Tibial nerve (tissue), 4 donors: Measurements from ENCODE around the gene XIRP1. TPM values are rescaled to one million over a fixed set of nuclear protein-coding genes. Genes with fewer than 3 reads are reported as not detected.

Experiments used
- DNase-seq, 2 donors: peaks; one replicate each; pipeline ENCODE4 v3.0.0-alpha.2; 2019; ENCODE audit warnings: low spot score in 2 of 2
- H3K27ac ChIP-seq, 4 donors: fragments of 200-600 bp; sonication (generic) in 3 of 4; one replicate each; pipeline ENCODE4 v1.5.1; 2017 to 2019; ENCODE audit warnings: mild to moderate bottlenecking in 1 of 4
- H3K27me3 ChIP-seq, 2 donors: fragments of 200-600 bp; sonication (generic) in 1 of 2; one replicate each; pipeline versions ENCODE4 v1.5.1 to v1.6.0; 2017 to 2019
- H3K36me3 ChIP-seq, 3 donors: fragments of 200-600 bp; sonication (generic); one replicate each; pipeline ENCODE4 v1.5.1; 2018 to 2019
- H3K4me1 ChIP-seq, 4 donors: fragments of 200-600 bp; sonication (generic) in 3 of 4; one replicate each; pipeline ENCODE4 v1.5.1; 2017 to 2019
- H3K4me3 ChIP-seq, 4 donors: fragments of 200-600 bp; sonication (generic) in 3 of 4; one replicate each; pipeline ENCODE4 v1.5.1; 2017 to 2019; ENCODE audit warnings: mild to moderate bottlenecking in 1 of 4, moderate library complexity in 1 of 4
- H3K9me3 ChIP-seq, 4 donors: fragments of 200-600 bp; sonication (generic) in 3 of 4; one replicate each; pipeline ENCODE4 v1.5.1; 2017 to 2019
- CTCF ChIP-seq, 5 experiments: fragments of 200-600 bp in 3 of 5; fragments of 450-650 bp in 2 of 5; sonication (generic) in 3 of 5; IDR thresholded peaks; one replicate each; pipeline ENCODE4 v1.5.1; 2016 to 2019; ENCODE audit warnings: antibody characterized with exemption in 5 of 5, mild to moderate bottlenecking in 3 of 5, moderate library complexity in 2 of 5
- EP300 ChIP-seq, 2 donors: sonication (generic); formaldehyde crosslinking; IDR thresholded peaks; one replicate each; pipeline ENCODE4 v1.6.1; 2017; ENCODE audit warnings: antibody characterized with exemption in 2 of 2, mild to moderate bottlenecking in 1 of 2
- POLR2A ChIP-seq, 2 donors: fragments of 450-650 bp; IDR thresholded peaks; one replicate each; pipeline ENCODE4 v1.6.1; 2017; ENCODE audit warnings: antibody characterized with exemption in 2 of 2, mild to moderate bottlenecking in 2 of 2, moderate library complexity in 2 of 2
- WGBS, 2 donors: methylation state at CpG; one replicate each; pipeline ENCODE4 v1.1.5; 2018; 5-methylcytosine and 5-hydroxymethylcytosine counted together
- total RNA-seq, 4 donors: library from RNA; depleted of rRNA; stranded (reverse); fragments of >200 nt; gene quantifications; one replicate each; pipeline ENCODE4 v1.1.0, GENCODE V29; 2016

Gene XIRP1
- total RNA-seq, 4 donors from 2014 or later: not detected

- no peak for TF ChIP-seq POLR2A (IDR thresholded peaks at IDR 0.05)
- no peak for TF ChIP-seq EP300 (IDR thresholded peaks at IDR 0.05)
- no peak for TF ChIP-seq CTCF (IDR thresholded peaks at IDR 0.05)
- DNase-seq: no peak
- WGBS, 2 donors: 61 to 62% methylated on average over 5 of the region's 5 CpGs
- Histone ChIP-seq H3K9me3 (no peaks in the 10 kb centered on the region), H3K27ac (no peak overlapping the region), H3K4me1 (peaks cover 0 to 9% (median 0%) of the 10 kb centered on the region in 4 donors), H3K27me3 (no peaks in the 10 kb centered on the region), H3K4me3 (no peak overlapping the region), H3K36me3 (no peaks in the 10 kb centered on the region)
These were observed 34.2 kb downstream of the XIRP1 start for GRCh38 chr3:39158148-39158715.

- Histone ChIP-seq H3K27me3 (no peaks in the 10 kb centered on the region), H3K36me3 (no peaks in the 10 kb centered on the region), H3K4me3 (no peak overlapping the region), H3K4me1 (peaks cover 0 to 10% (median 0%) of the 10 kb centered on the region in 4 donors), H3K27ac (no peak overlapping the region), H3K9me3 (no peaks in the 10 kb centered on the region)
- TF ChIP-seq POLR2A (IDR thresholded peaks at IDR 0.05) (no peak), CTCF (IDR thresholded peaks at IDR 0.05) (no peak), EP300 (IDR thresholded peaks at IDR 0.05) (no peak)
- no peak for DNase-seq
- WGBS, 2 donors: 88 to 93% methylated on average over 7 of the region's 7 CpGs
These were observed 35.0 kb downstream of the XIRP1 start for GRCh38 chr3:39157359-39157758.

- WGBS, 2 donors: 60 to 67% methylated on average over 4 of the region's 4 CpGs
- no peaks in the 10 kb centered on the region for H3K9me3 ChIP-seq
- no peak for DNase-seq
- peak overlapping the region in 1 of 4 donors; percentile 99 for H3K27ac ChIP-seq
- H3K4me1 ChIP-seq: peaks cover 0 to 20% (median 7%) of the 10 kb centered on the region in 4 donors
- TF ChIP-seq CTCF (IDR thresholded peaks at IDR 0.05): no peak
- no peak for TF ChIP-seq EP300 (IDR thresholded peaks at IDR 0.05)
- no peak for TF ChIP-seq POLR2A (IDR thresholded peaks at IDR 0.05)
- H3K4me3 ChIP-seq: no peak overlapping the region
- no peaks in the 10 kb centered on the region for H3K27me3 ChIP-seq
- no peaks in the 10 kb centered on the region for H3K36me3 ChIP-seq
These were observed 36.0 kb downstream of the XIRP1 start for GRCh38 chr3:39156421-39156820.

GRCh38 chr3:39154280-39155021 lies 37.9 kb downstream of the XIRP1 start:
- Histone ChIP-seq H3K27ac (peak overlapping the region; percentile 97 to 100 (median 99)), H3K9me3 (no peaks in the 10 kb centered on the region), H3K27me3 (no peaks in the 10 kb centered on the region), H3K36me3 (no peaks in the 10 kb centered on the region), H3K4me1 (peaks cover 0 to 39% (median 23%) of the 10 kb centered on the region in 4 donors), H3K4me3 (no peak overlapping the region)
- DNase-seq: no peak
- 55 to 57% methylated on average over 18 of the region's 18 CpGs for WGBS, 2 donors
- no peak for TF ChIP-seq EP300 (IDR thresholded peaks at IDR 0.05)
- no peak for TF ChIP-seq POLR2A (IDR thresholded peaks at IDR 0.05)
- no peak for TF ChIP-seq CTCF (IDR thresholded peaks at IDR 0.05)

GRCh38 chr3:39153977-39154279 lies 38.5 kb downstream of the XIRP1 start:
- 12 to 25% methylated on average over 9 of the region's 9 CpGs for WGBS, 2 donors
- Histone ChIP-seq H3K36me3 (no peaks in the 10 kb centered on the region), H3K27me3 (no peaks in the 10 kb centered on the region), H3K9me3 (no peaks in the 10 kb centered on the region), H3K4me1 (peaks cover 0 to 45% (median 29%) of the 10 kb centered on the region in 4 donors), H3K27ac (peak overlapping the region; percentile 97 to 100 (median 99)), H3K4me3 (peak overlapping the region; percentile 34 to 92 (median 86))
- TF ChIP-seq POLR2A (IDR thresholded peaks at IDR 0.05) (no peak), EP300 (IDR thresholded peaks at IDR 0.05) (no peak), CTCF (IDR thresholded peaks at IDR 0.05) (no peak)
- DNase-seq: no peak
